ENCODE results near the gene BCL11A.

GRCh38 chr2:60586081-60586480 lies 32.6 kb upstream of the BCL11A start:
- TF ChIP-seq EZH2 (IDR thresholded peaks at IDR 0.05; ENCODE audit: insufficient read depth, poor library complexity, severe bottlenecking) (no peak), EZH2phosphoT487 (IDR thresholded peaks at IDR 0.05; ENCODE audit: insufficient read depth, low read depth) (no peak)

All from GM23248 (cell line).